ENCODE data around the gene PON3. TPM values are rescaled to one million over a fixed set of nuclear protein-coding genes. Genes with fewer than 3 reads are reported as not detected.

Gene PON3
- total RNA-seq, 4 donors from 2014 or later = 0.31 to 2.3 (median 0.59) TPM; not detected in 1

- ATAC-seq = no peak
- Histone ChIP-seq H3K27me3 (no peaks in the 10 kb centered on the region), H3K36me3 (no peaks in the 10 kb centered on the region), H3K9me3 (peaks cover 0 to 6% (median 0%) of the 10 kb centered on the region in 3 donors), H3K27ac (no peak overlapping the region), H3K4me3 (no peak overlapping the region), H3K4me1 (no peaks in the 10 kb centered on the region)
- TF ChIP-seq POLR2A (IDR thresholded peaks at IDR 0.05) (no peak), CTCF (IDR thresholded peaks at IDR 0.05) (no peak), EP300 (IDR thresholded peaks at IDR 0.05) (no peak), POLR2AphosphoS5 (IDR thresholded peaks at IDR 0.05) (no peak)
- 32 to 35% methylated on average over 3 of the region's 3 CpGs for WGBS, 2 donors (ENCODE audit: low coverage in 1 of 2)
Observed at GRCh38 chr7:95357623-95358022, 38.6 kb downstream of the PON3 start.

- ATAC-seq = no peak
- Histone ChIP-seq H3K27ac (no peak overlapping the region), H3K36me3 (no peaks in the 10 kb centered on the region), H3K4me1 (no peaks in the 10 kb centered on the region), H3K9me3 (no peaks in the 10 kb centered on the region), H3K27me3 (no peaks in the 10 kb centered on the region), H3K4me3 (no peak overlapping the region)
- 58 to 59% methylated on average over 4 of the region's 4 CpGs for WGBS, 2 donors (ENCODE audit: low coverage in 1 of 2)
- no peak for TF ChIP-seq POLR2AphosphoS5 (IDR thresholded peaks at IDR 0.05)
- TF ChIP-seq EP300 (IDR thresholded peaks at IDR 0.05) = no peak
Observed at GRCh38 chr7:95342642-95343307, 53.4 kb downstream of the PON3 start.

GRCh38 chr7:95342029-95342428 is 54.1 kb downstream of the PON3 start:
- WGBS, 2 donors (ENCODE audit: low coverage in 1 of 2) = 86 to 93% methylated on average over 2 to 3 of the region's 3 CpGs
- H3K4me3 ChIP-seq = no peak overlapping the region
- TF ChIP-seq CTCF (IDR thresholded peaks at IDR 0.05) = no peak
- no peak for TF ChIP-seq POLR2AphosphoS5 (IDR thresholded peaks at IDR 0.05)
- no peak for TF ChIP-seq POLR2A (IDR thresholded peaks at IDR 0.05)
- TF ChIP-seq EP300 (IDR thresholded peaks at IDR 0.05) = no peak
- H3K9me3 ChIP-seq = no peaks in the 10 kb centered on the region
- no peak for ATAC-seq
- no peaks in the 10 kb centered on the region for H3K27me3 ChIP-seq
- no peaks in the 10 kb centered on the region for H3K36me3 ChIP-seq
- H3K4me1 ChIP-seq = no peaks in the 10 kb centered on the region
- no peak overlapping the region for H3K27ac ChIP-seq

- no peaks in the 10 kb centered on the region for H3K36me3 ChIP-seq
- TF ChIP-seq CTCF (IDR thresholded peaks at IDR 0.05) (no peak), POLR2A (IDR thresholded peaks at IDR 0.05) (no peak), POLR2AphosphoS5 (IDR thresholded peaks at IDR 0.05) (no peak), EP300 (IDR thresholded peaks at IDR 0.05) (no peak)
- H3K4me3 ChIP-seq = no peak overlapping the region
- H3K9me3 ChIP-seq = no peaks in the 10 kb centered on the region
- no peak for ATAC-seq
- H3K27me3 ChIP-seq = no peaks in the 10 kb centered on the region
- no peak overlapping the region for H3K27ac ChIP-seq
- H3K4me1 ChIP-seq = no peaks in the 10 kb centered on the region
- WGBS, 2 donors (ENCODE audit: low coverage in 1 of 2) = 100% methylated on average over 1 to 2 of the region's 2 CpGs
Observed at GRCh38 chr7:95340491-95340890, 55.7 kb downstream of the PON3 start.

- no peak for ATAC-seq
- Histone ChIP-seq H3K36me3 (no peaks in the 10 kb centered on the region), H3K4me3 (no peak overlapping the region), H3K4me1 (no peaks in the 10 kb centered on the region), H3K27me3 (no peaks in the 10 kb centered on the region), H3K9me3 (no peaks in the 10 kb centered on the region), H3K27ac (no peak overlapping the region)
- TF ChIP-seq CTCF (IDR thresholded peaks at IDR 0.05) = no peak
- 67 to 74% methylated on average over 1 to 3 of the region's 3 CpGs for WGBS, 2 donors (ENCODE audit: low coverage in 1 of 2)
Observed at GRCh38 chr7:95338832-95339231, 57.3 kb downstream of the PON3 start.

Measured in gastroesophageal sphincter (tissue), 4 donors.